Measurements from ENCODE around the gene SPATA9.

DNA sequence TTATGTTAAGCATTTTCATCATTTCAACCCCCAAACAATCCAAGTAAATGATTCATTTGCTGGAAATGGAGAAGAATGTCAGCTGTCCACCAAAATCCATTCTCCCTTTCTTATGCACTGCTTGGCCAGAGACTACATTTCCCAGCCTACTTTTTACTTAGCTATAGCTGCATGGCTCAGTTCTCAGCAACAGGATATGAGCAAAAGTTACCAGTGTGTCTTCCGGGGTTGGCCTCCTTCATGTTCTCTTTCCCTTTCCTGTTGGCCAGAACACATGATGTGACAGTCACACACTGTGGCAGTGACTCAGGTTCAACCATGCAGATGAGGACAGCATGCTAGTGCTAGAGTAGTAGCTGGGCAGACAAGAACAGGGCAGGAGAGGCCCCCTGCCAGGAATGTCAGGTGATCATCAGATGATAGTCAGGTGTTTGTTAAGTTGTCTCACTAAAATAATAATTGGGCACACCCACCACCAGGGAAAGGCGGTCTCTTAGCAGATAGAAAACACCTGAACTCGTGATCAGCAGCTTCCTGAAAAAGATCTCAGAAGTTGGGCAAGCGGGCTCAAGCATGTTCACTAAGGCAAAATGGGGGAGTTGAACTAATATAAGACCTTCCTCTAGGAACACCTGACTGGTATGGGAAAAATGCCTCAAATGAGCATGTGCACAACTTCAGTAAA is 50.7 kb downstream of the SPATA9 start:
- TF ChIP-seq ISL1 (CRISPR knock-in tag; IDR thresholded peaks at IDR 0.05) (no peak), TOX (CRISPR knock-in tag; IDR thresholded peaks at IDR 0.05; ENCODE audit: borderline replicate concordance) (no peak), ZNF70 (CRISPR knock-in tag; IDR thresholded peaks at IDR 0.05) (no peak), TCF4 (CRISPR knock-in tag; IDR thresholded peaks at IDR 0.05; ENCODE audit: borderline replicate concordance) (no peak), OSR1 (CRISPR knock-in tag; IDR thresholded peaks at IDR 0.05) (no peak)
- TF ChIP-seq, protein P1, sequence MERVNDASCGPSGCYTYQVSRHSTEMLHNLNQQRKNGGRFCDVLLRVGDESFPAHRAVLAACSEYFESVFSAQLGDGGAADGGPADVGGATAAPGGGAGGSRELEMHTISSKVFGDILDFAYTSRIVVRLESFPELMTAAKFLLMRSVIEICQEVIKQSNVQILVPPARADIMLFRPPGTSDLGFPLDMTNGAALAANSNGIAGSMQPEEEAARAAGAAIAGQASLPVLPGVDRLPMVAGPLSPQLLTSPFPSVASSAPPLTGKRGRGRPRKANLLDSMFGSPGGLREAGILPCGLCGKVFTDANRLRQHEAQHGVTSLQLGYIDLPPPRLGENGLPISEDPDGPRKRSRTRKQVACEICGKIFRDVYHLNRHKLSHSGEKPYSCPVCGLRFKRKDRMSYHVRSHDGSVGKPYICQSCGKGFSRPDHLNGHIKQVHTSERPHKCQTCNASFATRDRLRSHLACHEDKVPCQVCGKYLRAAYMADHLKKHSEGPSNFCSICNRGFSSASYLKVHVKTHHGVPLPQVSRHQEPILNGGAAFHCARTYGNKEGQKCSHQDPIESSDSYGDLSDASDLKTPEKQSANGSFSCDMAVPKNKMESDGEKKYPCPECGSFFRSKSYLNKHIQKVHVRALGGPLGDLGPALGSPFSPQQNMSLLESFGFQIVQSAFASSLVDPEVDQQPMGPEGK (CRISPR knock-in tag; IDR thresholded peaks at IDR 0.05; ENCODE audit: borderline replicate concordance), result no peak
- TF ChIP-seq, protein P2, sequence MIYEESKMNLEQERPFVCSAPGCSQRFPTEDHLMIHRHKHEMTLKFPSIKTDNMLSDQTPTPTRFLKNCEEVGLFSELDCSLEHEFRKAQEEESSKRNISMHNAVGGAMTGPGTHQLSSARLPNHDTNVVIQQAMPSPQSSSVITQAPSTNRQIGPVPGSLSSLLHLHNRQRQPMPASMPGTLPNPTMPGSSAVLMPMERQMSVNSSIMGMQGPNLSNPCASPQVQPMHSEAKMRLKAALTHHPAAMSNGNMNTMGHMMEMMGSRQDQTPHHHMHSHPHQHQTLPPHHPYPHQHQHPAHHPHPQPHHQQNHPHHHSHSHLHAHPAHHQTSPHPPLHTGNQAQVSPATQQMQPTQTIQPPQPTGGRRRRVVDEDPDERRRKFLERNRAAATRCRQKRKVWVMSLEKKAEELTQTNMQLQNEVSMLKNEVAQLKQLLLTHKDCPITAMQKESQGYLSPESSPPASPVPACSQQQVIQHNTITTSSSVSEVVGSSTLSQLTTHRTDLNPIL (CRISPR knock-in tag; IDR thresholded peaks at IDR 0.05; ENCODE audit: low read depth), result no peak

Data from SK-N-SH treated with all-trans-retinoic acid at 6 μM for 48 hours (cell line).